ENCODE measurements around the gene MRPS27.

The MRPS27 gene

DNA sequence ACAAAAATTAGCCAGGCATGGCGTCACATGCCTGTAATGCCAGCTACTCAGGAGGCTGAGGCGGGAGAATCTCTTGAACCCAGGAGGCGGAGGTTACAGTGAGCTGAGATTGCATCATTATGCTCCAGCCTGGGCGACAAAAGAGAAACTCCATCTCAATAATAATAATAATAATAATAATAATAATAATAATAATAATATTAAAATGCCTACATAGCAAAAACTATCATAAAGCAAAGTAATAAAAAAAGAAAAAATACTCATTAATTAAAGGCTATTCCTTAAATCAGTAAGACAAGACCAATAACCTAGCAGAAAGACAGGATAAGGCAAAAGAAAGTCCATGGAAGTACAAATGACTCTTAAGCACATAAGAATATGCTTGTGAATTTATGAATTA, 50.0 kb downstream of the MRPS27 start:
- Mint-ChIP-seq H3K4me3 (no peak overlapping the region), H3K36me3 (ENCODE audit: low read depth) (peaks cover 39% of the 10 kb centered on the region), H3K9me3 (no peaks in the 10 kb centered on the region), H3K4me1 (no peaks in the 10 kb centered on the region), H3K27me3 (no peaks in the 10 kb centered on the region), H3K27ac (no peak overlapping the region)
- ATAC-seq, result no peak
- no peak for DNase-seq

DNA sequence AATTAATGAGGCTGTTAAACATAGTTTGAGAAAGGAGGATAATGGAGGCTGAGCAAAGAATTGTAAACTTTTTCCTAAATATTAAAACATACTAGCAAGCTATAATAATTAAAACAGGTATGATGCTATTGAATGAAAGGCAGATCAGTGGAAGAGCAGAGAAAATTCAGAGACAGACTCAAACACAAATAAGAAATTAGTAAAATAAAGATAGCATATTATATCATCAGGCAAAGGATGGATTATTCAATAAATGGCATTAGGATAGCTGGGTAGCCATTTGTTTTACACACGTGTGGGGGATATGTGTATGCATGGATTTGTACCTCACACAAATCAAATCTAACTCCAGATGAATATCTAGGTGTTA, 50.6 kb downstream of the MRPS27 start:
- no peaks in the 10 kb centered on the region for H3K9me3 Mint-ChIP-seq
- H3K4me3 Mint-ChIP-seq, result no peak overlapping the region
- DNase-seq (no peak), ATAC-seq (no peak)
- peaks cover 44% of the 10 kb centered on the region for H3K36me3 Mint-ChIP-seq (ENCODE audit: low read depth)
- H3K27me3 Mint-ChIP-seq, result no peaks in the 10 kb centered on the region
- no peak overlapping the region for H3K27ac Mint-ChIP-seq
- peaks cover 3% of the 10 kb centered on the region for H3K4me1 Mint-ChIP-seq

DNA sequence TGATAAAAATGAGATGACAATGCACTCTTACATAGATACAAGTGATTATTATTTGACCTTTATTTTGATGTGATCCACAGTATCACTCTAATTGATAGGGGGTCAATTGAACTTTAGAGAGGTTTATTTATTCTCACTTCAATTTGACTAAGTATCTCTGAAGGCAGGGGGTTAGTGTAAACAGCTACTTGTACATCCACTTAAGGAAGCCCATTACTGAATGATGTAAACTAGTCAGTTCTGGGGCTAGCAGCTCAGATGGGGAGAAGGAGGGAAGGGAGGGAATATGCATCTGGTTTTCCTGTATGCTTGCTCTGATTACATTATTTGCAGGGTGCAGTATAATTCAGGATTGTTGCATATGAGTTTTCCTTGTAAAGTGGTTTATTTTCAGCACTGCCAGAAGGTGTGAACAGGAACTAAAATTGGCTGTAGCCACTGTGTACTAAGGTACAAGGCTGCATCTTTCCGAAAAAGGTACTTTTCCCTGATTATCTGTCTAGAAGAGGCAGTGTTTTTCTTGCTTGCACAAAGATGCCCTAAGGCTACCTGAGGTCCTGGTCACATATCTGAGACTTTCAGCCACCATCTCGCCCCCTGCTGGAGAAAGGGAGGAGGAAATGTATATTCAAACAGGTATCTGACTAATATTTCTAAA, 51.2 kb downstream of the MRPS27 start:
- H3K36me3 Mint-ChIP-seq (ENCODE audit: low read depth), result peaks cover 45% of the 10 kb centered on the region
- H3K27me3 Mint-ChIP-seq, result no peaks in the 10 kb centered on the region
- ATAC-seq (no peak), DNase-seq (peak; percentile 39)
- no peak overlapping the region for H3K27ac Mint-ChIP-seq
- peaks cover 3% of the 10 kb centered on the region for H3K4me1 Mint-ChIP-seq
- H3K9me3 Mint-ChIP-seq, result no peaks in the 10 kb centered on the region
- H3K4me3 Mint-ChIP-seq, result no peak overlapping the region

DNA sequence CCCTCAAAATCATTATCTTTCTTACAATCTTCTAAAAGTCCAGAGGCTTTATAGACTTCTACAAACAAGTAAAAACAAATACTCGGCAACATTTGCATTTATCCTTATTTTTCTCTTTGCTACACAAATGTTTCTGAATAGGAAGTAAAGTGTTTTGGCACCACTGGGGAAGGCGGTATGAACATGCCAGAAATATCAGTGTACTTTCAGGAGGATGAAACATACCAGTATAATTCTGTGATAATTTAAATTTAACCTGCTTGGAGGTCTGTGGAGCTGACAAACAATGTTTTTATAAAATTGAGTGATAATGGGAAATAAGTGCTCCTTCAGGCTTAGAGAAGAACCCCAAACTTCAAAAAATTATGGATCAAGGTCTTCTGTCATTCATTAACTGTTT, 51.8 kb downstream of the MRPS27 start:
- peaks cover 7% of the 10 kb centered on the region for H3K4me1 Mint-ChIP-seq
- no peak overlapping the region for H3K4me3 Mint-ChIP-seq
- H3K27me3 Mint-ChIP-seq, result no peaks in the 10 kb centered on the region
- no peaks in the 10 kb centered on the region for H3K9me3 Mint-ChIP-seq
- H3K36me3 Mint-ChIP-seq (ENCODE audit: low read depth), result peaks cover 45% of the 10 kb centered on the region
- no peak overlapping the region for H3K27ac Mint-ChIP-seq
- ATAC-seq (no peak), DNase-seq (no peak)

DNA sequence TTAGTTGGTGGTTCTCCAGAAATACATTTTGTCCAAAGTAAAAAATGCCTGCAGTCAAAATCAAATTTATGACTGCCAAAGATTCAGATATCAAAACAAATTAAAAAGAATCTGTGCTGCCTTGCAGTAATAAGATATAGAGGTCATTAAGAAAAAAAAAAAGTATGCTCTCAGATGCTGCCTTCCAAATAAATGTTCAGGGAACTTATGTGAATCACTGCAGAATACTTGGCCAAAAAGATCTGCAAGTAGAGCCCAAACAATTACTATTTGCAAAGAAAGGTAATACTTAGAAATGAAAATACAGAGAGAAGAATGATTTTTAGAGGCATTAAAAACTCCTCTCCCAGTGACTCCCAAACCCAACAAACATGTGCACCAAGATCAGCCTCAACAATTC, 52.4 kb downstream of the MRPS27 start:
- no peak overlapping the region for H3K4me3 Mint-ChIP-seq
- H3K36me3 Mint-ChIP-seq (ENCODE audit: low read depth), result peaks cover 45% of the 10 kb centered on the region
- DNase-seq (no peak), ATAC-seq (no peak)
- H3K9me3 Mint-ChIP-seq, result no peaks in the 10 kb centered on the region
- H3K27me3 Mint-ChIP-seq, result no peaks in the 10 kb centered on the region
- H3K27ac Mint-ChIP-seq, result no peak overlapping the region
- peaks cover 7% of the 10 kb centered on the region for H3K4me1 Mint-ChIP-seq

DNA sequence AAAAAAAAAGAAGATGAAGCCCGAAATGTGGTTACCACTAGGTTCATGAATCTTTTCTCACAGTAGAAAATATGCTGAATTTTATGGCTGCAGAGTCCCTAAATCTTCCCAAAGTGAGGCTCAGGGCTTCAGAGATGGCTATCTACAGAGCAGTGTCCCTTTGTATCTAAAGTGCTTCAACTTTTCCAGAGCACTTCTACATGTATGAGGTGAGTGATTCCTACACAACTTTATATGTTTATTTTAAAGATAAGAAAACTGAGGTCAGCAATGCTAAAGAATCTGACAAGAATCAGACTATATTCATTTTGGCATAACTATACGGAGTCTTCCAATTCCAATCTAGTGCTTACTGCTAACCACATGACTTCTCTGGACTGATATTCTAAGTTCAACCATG, 53.2 kb downstream of the MRPS27 start:
- H3K9me3 Mint-ChIP-seq, result no peaks in the 10 kb centered on the region
- H3K4me1 Mint-ChIP-seq, result peaks cover 7% of the 10 kb centered on the region
- DNase-seq, result no peak
- H3K4me3 Mint-ChIP-seq, result no peak overlapping the region
- no peak overlapping the region for H3K27ac Mint-ChIP-seq
- no peaks in the 10 kb centered on the region for H3K27me3 Mint-ChIP-seq
- no peak for ATAC-seq
- H3K36me3 Mint-ChIP-seq (ENCODE audit: low read depth), result peaks cover 43% of the 10 kb centered on the region

DNA sequence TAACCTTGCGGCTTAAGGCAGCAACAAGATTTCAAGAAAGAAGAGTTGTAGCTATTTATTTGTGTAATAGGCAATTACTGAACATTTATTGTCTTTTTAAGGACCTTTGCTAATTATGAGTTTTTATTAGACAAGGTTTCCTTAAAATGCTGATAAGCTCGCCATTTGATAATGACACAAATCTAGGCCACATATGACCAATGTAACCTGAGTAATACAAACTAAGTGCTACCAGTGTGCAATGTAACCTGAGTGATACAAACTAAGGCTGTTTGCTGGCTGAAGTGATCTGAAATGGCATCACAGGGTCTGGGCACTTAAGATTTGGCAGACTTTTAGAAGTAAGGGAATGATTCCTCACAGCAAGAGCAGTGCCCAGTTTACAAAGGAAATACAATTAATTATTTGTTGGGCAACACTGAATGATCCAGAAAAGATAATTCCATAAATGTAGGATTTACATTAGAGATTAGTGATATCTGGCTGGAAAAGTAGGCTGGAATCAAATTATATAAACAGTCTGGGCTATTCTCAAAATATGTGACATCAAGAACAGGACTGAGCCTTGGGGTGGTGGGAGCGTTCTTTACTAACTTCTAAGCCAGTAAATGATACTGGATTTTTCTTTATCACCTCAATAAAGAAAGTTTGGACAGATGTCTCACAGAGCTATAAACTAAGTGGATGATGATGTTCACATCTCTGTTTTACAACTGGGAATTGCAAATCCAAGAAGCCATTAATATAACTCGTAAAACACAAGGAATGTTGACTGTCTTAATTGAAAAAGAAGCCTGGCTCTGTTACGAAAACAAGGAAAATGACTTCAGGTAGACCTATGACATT, 54.8 kb downstream of the MRPS27 start:
- peaks cover 46% of the 10 kb centered on the region for H3K36me3 Mint-ChIP-seq (ENCODE audit: low read depth)
- H3K4me3 Mint-ChIP-seq, result no peak overlapping the region
- H3K4me1 Mint-ChIP-seq, result peaks cover 7% of the 10 kb centered on the region
- ATAC-seq (no peak), DNase-seq (no peak)
- no peak overlapping the region for H3K27ac Mint-ChIP-seq
- H3K27me3 Mint-ChIP-seq, result no peaks in the 10 kb centered on the region
- no peaks in the 10 kb centered on the region for H3K9me3 Mint-ChIP-seq

DNA sequence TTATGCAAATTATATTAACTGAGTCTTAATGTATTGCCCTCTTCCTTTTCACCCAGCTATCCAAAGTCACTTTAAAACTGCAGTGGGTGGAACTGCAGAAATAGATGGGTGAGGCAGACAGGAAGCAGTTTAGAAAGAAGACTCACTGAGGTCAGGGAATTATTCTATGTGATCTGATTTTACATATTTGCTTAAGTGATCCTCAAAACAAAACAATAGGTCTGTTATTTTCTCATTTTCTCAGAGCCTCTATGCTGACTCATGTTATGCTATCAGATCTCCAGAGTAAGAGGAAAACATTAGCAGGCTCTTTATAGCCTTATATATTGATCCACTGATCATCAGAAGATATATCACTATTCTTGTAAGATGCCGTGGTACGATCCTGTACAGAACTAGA, 63.5 kb downstream of the MRPS27 start:
- H3K36me3 Mint-ChIP-seq (ENCODE audit: low read depth), result peaks cover 45% of the 10 kb centered on the region

DNA sequence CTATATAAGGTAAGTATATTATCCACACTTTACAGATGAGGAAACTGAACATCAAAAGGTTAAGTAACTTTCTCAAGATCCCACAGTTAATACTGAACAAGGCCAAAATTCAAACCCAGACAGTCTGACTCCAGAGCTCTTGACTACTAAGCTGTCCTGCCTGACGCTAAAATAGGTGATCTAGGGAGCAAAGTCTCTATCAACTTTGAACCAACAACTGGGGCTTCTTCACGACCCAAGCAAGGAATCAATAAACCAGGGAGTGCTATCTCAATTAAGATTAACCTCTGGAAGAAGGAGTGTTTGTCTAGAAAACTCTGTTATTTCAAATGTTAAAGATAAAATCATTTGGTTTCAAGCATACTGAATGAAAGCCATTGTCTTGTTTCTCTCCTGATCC, 64.4 kb downstream of the MRPS27 start:
- Mint-ChIP-seq H3K4me3 (no peak overlapping the region), H3K36me3 (ENCODE audit: low read depth) (peaks cover 39% of the 10 kb centered on the region), H3K27me3 (no peaks in the 10 kb centered on the region), H3K27ac (no peak overlapping the region), H3K9me3 (peaks cover 3% of the 10 kb centered on the region), H3K4me1 (peaks cover 3% of the 10 kb centered on the region)
- ATAC-seq (no peak), DNase-seq (no peak)

More for the DNA sequence above, 63.5 kb downstream of the MRPS27 start:
- no peak overlapping the region for H3K27ac Mint-ChIP-seq
- ATAC-seq, result peak; percentile 10
- no peaks in the 10 kb centered on the region for H3K27me3 Mint-ChIP-seq
- H3K9me3 Mint-ChIP-seq, result peaks cover 3% of the 10 kb centered on the region
- DNase-seq, result no peak
- H3K4me3 Mint-ChIP-seq, result no peak overlapping the region
- H3K4me1 Mint-ChIP-seq, result peaks cover 3% of the 10 kb centered on the region

DNA sequence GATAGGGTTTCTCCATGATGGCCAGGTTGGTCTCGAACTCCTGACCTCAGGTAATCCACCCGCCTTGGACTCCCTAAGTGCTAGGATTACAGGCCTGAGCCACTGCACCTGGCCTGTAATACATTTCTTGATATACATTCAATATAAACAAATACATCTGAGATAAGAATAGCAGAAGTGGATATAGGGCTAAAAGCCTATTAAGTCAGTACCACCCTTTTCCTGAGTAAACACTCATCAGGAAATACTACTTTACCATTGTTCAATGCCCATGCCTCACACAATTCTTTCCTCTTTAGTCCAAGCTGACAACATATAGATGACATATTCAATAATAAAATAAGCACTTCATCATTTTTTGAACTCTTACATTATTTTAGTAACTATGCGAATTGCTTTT, 64.8 kb downstream of the MRPS27 start:
- no peak for ATAC-seq
- Mint-ChIP-seq H3K4me1 (peaks cover 3% of the 10 kb centered on the region), H3K36me3 (ENCODE audit: low read depth) (peaks cover 38% of the 10 kb centered on the region), H3K27ac (no peak overlapping the region), H3K9me3 (peaks cover 3% of the 10 kb centered on the region), H3K4me3 (no peak overlapping the region), H3K27me3 (no peaks in the 10 kb centered on the region)
- DNase-seq, result no peak

DNA sequence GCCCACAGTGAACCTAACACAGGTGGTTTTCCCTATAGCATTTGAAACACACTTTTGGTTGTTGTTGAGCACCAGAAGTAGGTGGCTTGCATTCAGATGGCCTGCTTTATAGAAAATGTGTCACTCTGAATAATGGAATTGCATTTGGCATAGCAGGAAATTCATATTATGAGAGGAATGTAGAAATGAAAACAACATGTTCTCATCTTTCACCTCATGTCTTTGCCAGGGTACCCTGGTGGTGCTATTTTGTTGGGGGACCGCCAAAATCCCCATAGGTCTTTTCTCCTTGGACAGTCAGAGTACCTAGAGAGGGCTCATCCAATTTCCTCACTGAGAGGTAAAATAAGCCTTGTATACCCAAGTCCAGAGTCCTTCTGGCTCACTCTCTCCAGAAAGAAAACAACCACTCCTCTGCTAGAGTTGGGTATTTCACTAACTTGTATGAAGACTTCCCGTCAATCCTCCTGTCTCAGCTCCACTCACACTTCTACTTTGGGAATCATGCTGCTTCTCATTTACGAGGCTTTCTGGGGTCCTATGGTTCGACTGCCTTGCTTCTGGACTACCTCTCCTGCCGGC, 67.4 kb downstream of the MRPS27 start:
- Mint-ChIP-seq H3K27me3 (no peaks in the 10 kb centered on the region), H3K27ac (no peak overlapping the region), H3K9me3 (no peaks in the 10 kb centered on the region), H3K4me1 (peaks cover 12% of the 10 kb centered on the region), H3K36me3 (ENCODE audit: low read depth) (peaks cover 25% of the 10 kb centered on the region), H3K4me3 (no peak overlapping the region)
- DNase-seq (no peak), ATAC-seq (no peak)

DNA sequence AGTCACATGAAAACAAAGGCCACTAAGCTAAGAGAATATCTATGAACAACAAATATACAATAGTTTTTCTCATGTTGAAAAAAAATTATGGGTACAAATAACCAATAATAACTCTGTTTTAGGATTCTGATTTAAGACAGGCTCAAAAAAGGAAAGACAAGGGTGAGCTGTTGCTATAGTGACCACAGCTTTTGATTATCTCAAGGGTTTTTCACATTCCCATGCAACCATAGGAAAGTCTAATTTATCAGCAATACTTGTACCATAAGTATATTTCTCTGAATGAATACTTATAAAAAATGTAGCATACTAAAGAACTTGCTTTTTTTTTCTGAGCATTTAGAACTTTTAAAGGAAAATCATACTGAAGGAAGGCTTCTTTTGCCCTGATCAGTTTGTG, 68.0 kb downstream of the MRPS27 start:
- DNase-seq (no peak), ATAC-seq (no peak)
- Mint-ChIP-seq H3K27me3 (no peaks in the 10 kb centered on the region), H3K36me3 (ENCODE audit: low read depth) (peaks cover 19% of the 10 kb centered on the region), H3K4me3 (no peak overlapping the region), H3K4me1 (peaks cover 13% of the 10 kb centered on the region), H3K9me3 (no peaks in the 10 kb centered on the region), H3K27ac (no peak overlapping the region)

DNA sequence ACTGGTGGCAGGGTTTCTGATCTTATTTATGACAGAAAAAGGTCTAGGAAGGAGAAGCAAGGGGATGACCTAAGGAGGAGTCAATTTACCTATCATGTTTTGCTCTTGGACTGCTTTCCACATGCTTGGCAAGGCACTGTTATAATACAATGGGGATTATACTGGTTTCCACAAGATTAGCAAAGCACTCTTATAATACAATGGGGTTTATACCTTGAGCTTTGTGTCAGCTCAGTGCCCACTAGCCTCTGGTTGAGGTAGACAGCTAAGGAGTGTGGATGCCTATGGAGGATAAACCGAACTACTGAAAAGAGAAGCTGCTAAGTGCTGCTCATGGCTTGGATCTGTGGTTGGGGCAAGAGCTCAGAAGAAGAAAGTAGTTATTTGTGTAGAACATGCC, 68.7 kb downstream of the MRPS27 start:
- H3K4me3 Mint-ChIP-seq, result no peak overlapping the region
- peaks cover 14% of the 10 kb centered on the region for H3K36me3 Mint-ChIP-seq (ENCODE audit: low read depth)
- H3K4me1 Mint-ChIP-seq, result peaks cover 15% of the 10 kb centered on the region
- H3K9me3 Mint-ChIP-seq, result no peaks in the 10 kb centered on the region
- ATAC-seq (no peak), DNase-seq (no peak)
- no peak overlapping the region for H3K27ac Mint-ChIP-seq
- no peaks in the 10 kb centered on the region for H3K27me3 Mint-ChIP-seq

DNA sequence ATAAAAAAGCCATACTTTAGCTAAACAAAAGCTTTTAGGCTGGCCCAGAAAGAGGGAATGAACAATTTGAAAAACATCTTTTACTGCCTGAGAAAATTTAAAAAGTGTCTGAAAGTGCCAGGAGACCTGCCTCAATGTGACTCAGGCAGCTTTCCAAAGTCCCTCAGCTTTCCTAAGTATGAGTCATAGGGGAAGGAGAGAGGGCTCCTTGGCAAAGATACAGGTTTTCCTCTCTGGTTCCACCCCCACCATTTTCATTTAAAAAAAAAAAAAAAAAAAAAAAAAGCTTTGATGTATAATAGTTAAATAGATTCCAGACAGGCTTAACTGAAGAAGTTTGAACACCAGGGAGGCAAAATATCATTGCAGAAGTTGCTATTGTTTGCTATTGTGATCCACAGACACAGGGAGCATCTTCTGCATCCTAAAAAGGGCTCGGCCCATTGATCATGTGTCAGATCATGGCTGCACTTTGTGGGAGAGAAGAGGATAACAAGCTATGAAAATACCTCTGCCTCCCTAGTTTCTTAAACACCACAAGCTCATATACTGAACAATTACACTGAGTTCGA, 71.5 kb downstream of the MRPS27 start:
- Mint-ChIP-seq H3K4me1 (peaks cover 27% of the 10 kb centered on the region), H3K27me3 (no peaks in the 10 kb centered on the region), H3K27ac (no peak overlapping the region), H3K4me3 (no peak overlapping the region), H3K36me3 (ENCODE audit: low read depth) (peaks cover 9% of the 10 kb centered on the region), H3K9me3 (no peaks in the 10 kb centered on the region)
- DNase-seq (no peak), ATAC-seq (no peak)

DNA sequence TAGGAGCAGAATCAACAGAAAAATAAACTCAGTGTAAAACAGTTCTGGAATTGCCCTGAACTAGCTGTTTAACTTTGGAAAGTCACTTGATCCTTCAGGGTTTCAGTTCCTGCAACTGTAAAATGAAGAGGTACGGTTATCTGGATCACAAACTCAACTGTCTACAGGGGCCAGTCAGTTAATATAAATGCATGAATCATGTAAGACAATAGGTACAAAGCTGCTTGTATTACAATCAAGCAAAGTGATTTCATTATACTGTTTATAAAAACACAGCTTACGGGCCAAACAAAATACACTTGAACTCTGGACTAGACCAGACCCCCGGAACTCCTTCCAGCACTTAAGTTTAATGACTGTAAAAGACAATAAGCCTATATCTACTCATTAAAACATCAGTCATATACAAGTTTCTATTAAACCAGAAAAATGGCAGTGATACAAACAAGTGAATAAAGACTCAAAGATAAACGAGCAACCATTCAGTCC, 73.0 kb downstream of the MRPS27 start:
- ATAC-seq (no peak), DNase-seq (no peak)
- H3K4me1 Mint-ChIP-seq, result peaks cover 27% of the 10 kb centered on the region
- H3K36me3 Mint-ChIP-seq (ENCODE audit: low read depth), result peaks cover 6% of the 10 kb centered on the region
- H3K9me3 Mint-ChIP-seq, result no peaks in the 10 kb centered on the region
- no peak overlapping the region for H3K4me3 Mint-ChIP-seq
- no peak overlapping the region for H3K27ac Mint-ChIP-seq
- H3K27me3 Mint-ChIP-seq, result no peaks in the 10 kb centered on the region
